ENCODE results near the gene PCNA. TPM values are rescaled to one million over a fixed set of nuclear protein-coding genes. Genes with fewer than 3 reads are reported as not detected.

The PCNA gene
- total RNA-seq, 1 experiment from 2014 or later = 182 TPM

DNA sequence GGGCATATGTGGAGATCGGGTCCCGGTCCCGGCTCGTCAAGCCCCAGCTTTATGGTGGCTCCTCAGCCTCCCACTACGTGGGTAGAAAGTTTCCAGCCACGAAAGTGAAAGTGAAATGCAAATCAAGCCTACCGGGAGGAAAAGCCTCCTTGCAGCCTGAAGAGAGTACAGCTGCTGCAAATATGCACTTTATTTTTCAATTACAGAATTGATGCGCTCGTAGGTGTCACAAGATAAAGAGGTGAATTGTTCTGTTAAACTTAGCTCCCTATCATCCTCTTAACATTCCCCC lies 373 bp upstream of the PCNA start:
- CTCF ChIA-PET = no interaction called here
- Histone ChIP-seq H3K36me3 (ENCODE audit: control insufficient read depth, insufficient read depth, low read length) (peaks cover 31% of the 10 kb centered on the region), H3K4me3 (ENCODE audit: low read depth in 2 of 2, low read length in 2 of 2) (peak overlapping the region; percentile 93), H3K4me1 (ENCODE audit: control insufficient read depth, insufficient read depth, low read length) (peaks cover 11% of the 10 kb centered on the region; the same call in 1 of the 2 replicates), H3K9me3 (ENCODE audit: control insufficient read depth, insufficient read depth, low read depth, low read length) (no peaks in the 10 kb centered on the region), H3K27me3 (ENCODE audit: control insufficient read depth, insufficient read depth, low read length) (no peaks in the 10 kb centered on the region), H3K27ac (ENCODE audit: low read length) (peak overlapping the region; percentile 85)
- BruUV-seq (replicated peaks) = no TSS peak
- POLR2A ChIA-PET = no interaction called here
- in situ Hi-C loops (cut with HindIII; ENCODE audit: low pct_unique_long_range_greater_than_20kb, low sequenced_read_pairs) = no loop called here
- DNase-seq (ENCODE audit: low read depth, low spot score) (no peak), ATAC-seq (no peak)
- TF ChIP-seq SIN3A (IDR thresholded peaks at IDR 0.05; ENCODE audit: borderline replicate concordance, insufficient read depth, low read depth, low read length) (no peak), POLR2AphosphoS5 (IDR thresholded peaks at IDR 0.05; ENCODE audit: low read depth, low read length) (no peak), TCF7L2 (IDR thresholded peaks at IDR 0.05; ENCODE audit: low read depth, low read length) (no peak)
- TF ChIP-seq, protein P1, sequence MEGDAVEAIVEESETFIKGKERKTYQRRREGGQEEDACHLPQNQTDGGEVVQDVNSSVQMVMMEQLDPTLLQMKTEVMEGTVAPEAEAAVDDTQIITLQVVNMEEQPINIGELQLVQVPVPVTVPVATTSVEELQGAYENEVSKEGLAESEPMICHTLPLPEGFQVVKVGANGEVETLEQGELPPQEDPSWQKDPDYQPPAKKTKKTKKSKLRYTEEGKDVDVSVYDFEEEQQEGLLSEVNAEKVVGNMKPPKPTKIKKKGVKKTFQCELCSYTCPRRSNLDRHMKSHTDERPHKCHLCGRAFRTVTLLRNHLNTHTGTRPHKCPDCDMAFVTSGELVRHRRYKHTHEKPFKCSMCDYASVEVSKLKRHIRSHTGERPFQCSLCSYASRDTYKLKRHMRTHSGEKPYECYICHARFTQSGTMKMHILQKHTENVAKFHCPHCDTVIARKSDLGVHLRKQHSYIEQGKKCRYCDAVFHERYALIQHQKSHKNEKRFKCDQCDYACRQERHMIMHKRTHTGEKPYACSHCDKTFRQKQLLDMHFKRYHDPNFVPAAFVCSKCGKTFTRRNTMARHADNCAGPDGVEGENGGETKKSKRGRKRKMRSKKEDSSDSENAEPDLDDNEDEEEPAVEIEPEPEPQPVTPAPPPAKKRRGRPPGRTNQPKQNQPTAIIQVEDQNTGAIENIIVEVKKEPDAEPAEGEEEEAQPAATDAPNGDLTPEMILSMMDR (IDR thresholded peaks at IDR 0.05) = no peak
- TF ChIP-seq, protein P2, sequence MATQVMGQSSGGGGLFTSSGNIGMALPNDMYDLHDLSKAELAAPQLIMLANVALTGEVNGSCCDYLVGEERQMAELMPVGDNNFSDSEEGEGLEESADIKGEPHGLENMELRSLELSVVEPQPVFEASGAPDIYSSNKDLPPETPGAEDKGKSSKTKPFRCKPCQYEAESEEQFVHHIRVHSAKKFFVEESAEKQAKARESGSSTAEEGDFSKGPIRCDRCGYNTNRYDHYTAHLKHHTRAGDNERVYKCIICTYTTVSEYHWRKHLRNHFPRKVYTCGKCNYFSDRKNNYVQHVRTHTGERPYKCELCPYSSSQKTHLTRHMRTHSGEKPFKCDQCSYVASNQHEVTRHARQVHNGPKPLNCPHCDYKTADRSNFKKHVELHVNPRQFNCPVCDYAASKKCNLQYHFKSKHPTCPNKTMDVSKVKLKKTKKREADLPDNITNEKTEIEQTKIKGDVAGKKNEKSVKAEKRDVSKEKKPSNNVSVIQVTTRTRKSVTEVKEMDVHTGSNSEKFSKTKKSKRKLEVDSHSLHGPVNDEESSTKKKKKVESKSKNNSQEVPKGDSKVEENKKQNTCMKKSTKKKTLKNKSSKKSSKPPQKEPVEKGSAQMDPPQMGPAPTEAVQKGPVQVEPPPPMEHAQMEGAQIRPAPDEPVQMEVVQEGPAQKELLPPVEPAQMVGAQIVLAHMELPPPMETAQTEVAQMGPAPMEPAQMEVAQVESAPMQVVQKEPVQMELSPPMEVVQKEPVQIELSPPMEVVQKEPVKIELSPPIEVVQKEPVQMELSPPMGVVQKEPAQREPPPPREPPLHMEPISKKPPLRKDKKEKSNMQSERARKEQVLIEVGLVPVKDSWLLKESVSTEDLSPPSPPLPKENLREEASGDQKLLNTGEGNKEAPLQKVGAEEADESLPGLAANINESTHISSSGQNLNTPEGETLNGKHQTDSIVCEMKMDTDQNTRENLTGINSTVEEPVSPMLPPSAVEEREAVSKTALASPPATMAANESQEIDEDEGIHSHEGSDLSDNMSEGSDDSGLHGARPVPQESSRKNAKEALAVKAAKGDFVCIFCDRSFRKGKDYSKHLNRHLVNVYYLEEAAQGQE (IDR thresholded peaks at IDR 0.05; ENCODE audit: insufficient read depth in 1 of 2, low read depth in 2 of 2, low read length in 1 of 2) = no peak
- intact Hi-C loops (cut with micrococcal nuclease; ENCODE audit: unreplicated experiment) = no loop called here

DNA sequence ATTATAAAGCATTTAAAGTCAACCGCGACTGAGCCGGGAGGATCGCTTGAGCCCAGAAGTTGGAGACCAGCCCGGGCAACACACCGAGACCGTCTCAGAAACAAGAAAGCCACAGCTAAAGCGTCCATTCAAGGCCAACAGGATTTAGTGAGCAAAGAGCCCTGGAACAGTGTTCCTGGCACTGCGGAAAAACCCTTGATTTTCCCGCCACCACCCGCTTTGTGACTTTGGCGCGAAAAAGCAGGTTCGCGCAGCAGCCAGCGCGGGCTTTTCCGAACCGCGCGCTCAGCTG lies 669 bp downstream of the PCNA start:
- no peaks in the 10 kb centered on the region for H3K27me3 ChIP-seq (ENCODE audit: control insufficient read depth, insufficient read depth, low read length)
- intact Hi-C loops (cut with micrococcal nuclease; ENCODE audit: unreplicated experiment) (no loop called here), in situ Hi-C loops (cut with HindIII; ENCODE audit: low pct_unique_long_range_greater_than_20kb, low sequenced_read_pairs) (no loop called here)
- peaks cover 38% of the 10 kb centered on the region for H3K36me3 ChIP-seq (ENCODE audit: control insufficient read depth, insufficient read depth, low read length)
- TF ChIP-seq SIN3A (IDR thresholded peaks at IDR 0.05; ENCODE audit: borderline replicate concordance, insufficient read depth, low read depth, low read length) (peak; percentile 97), POLR2AphosphoS5 (IDR thresholded peaks at IDR 0.05; ENCODE audit: low read depth, low read length) (no peak), TCF7L2 (IDR thresholded peaks at IDR 0.05; ENCODE audit: low read depth, low read length) (no peak)
- TF ChIP-seq, protein P1 (IDR thresholded peaks at IDR 0.05) = no peak
- CTCF ChIA-PET = no interaction called here
- POLR2A ChIA-PET = no interaction called here
- H3K9me3 ChIP-seq (ENCODE audit: control insufficient read depth, insufficient read depth, low read depth, low read length) = no peaks in the 10 kb centered on the region
- ATAC-seq = no peak
- H3K27ac ChIP-seq (ENCODE audit: low read length) = peak overlapping the region; percentile 92
- H3K4me1 ChIP-seq (ENCODE audit: control insufficient read depth, insufficient read depth, low read length) = peaks cover 11% of the 10 kb centered on the region; the same call in 1 of the 2 replicates
- H3K4me3 ChIP-seq (ENCODE audit: low read depth in 2 of 2, low read length in 2 of 2) = peak overlapping the region; percentile 93
- no TSS peak for BruUV-seq (replicated peaks)
- DNase-seq (ENCODE audit: low read depth, low spot score) = no peak

Data from Panc1 (cell line).